ENCODE data around the gene MRAP2. TPM values are rescaled to one million over a fixed set of nuclear protein-coding genes. Genes with fewer than 3 reads are reported as not detected.

The MRAP2 gene
- total and polyA plus RNA-seq, 2 experiments from 2014 or later = 6.1 to 13.5 TPM

- TF ChIP-seq, protein P1, sequence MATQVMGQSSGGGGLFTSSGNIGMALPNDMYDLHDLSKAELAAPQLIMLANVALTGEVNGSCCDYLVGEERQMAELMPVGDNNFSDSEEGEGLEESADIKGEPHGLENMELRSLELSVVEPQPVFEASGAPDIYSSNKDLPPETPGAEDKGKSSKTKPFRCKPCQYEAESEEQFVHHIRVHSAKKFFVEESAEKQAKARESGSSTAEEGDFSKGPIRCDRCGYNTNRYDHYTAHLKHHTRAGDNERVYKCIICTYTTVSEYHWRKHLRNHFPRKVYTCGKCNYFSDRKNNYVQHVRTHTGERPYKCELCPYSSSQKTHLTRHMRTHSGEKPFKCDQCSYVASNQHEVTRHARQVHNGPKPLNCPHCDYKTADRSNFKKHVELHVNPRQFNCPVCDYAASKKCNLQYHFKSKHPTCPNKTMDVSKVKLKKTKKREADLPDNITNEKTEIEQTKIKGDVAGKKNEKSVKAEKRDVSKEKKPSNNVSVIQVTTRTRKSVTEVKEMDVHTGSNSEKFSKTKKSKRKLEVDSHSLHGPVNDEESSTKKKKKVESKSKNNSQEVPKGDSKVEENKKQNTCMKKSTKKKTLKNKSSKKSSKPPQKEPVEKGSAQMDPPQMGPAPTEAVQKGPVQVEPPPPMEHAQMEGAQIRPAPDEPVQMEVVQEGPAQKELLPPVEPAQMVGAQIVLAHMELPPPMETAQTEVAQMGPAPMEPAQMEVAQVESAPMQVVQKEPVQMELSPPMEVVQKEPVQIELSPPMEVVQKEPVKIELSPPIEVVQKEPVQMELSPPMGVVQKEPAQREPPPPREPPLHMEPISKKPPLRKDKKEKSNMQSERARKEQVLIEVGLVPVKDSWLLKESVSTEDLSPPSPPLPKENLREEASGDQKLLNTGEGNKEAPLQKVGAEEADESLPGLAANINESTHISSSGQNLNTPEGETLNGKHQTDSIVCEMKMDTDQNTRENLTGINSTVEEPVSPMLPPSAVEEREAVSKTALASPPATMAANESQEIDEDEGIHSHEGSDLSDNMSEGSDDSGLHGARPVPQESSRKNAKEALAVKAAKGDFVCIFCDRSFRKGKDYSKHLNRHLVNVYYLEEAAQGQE (IDR thresholded peaks at IDR 0.05; ENCODE audit: unreplicated experiment) = no peak
- TF ChIP-seq NANOG (IDR thresholded peaks at IDR 0.05; ENCODE audit: borderline replicate concordance) (no peak), ETS1 (IDR thresholded peaks at IDR 0.05) (no peak), EZH2phosphoT487 (IDR thresholded peaks at IDR 0.05; ENCODE audit: unreplicated experiment) (no peak)
Measured at GRCh38 chr6:84048588-84048987, 15.0 kb downstream of the MRAP2 start (continued).

- no peaks in the 10 kb centered on the region for H3K36me3 ChIP-seq (ENCODE audit: insufficient read depth)
- Mint-ChIP-seq H3K9me3 (no peaks in the 10 kb centered on the region), H3K4me3 (no peak overlapping the region), H3K4me1 (peaks cover 32% of the 10 kb centered on the region), H3K27me3 (ENCODE audit: insufficient read depth, low read depth, poor library complexity) (peaks cover 10% of the 10 kb centered on the region), H3K27ac (no peak overlapping the region), H3K36me3 (ENCODE audit: low read depth) (peaks cover 2% of the 10 kb centered on the region; the same call in 1 of the 3 replicates)
- H3K9me2 ChIP-seq (ENCODE audit: insufficient read depth) = no peaks in the 10 kb centered on the region; the same call in 1 of the 2 replicates
- no peaks in the 10 kb centered on the region for H3F3A ChIP-seq (replicated peaks; ENCODE audit: low read depth)
- peaks cover 23% of the 10 kb centered on the region for H3K4me1 ChIP-seq (ENCODE audit: insufficient read depth)
- no peaks in the 10 kb centered on the region for H4K20me1 ChIP-seq (replicated peaks; ENCODE audit: insufficient read depth)
- ATAC-seq = no peak
- H3K4me2 ChIP-seq = no peak overlapping the region
- no peak for DNase-seq (ENCODE audit: low spot score)
- TF ChIP-seq EZH2 (IDR thresholded peaks at IDR 0.05; ENCODE audit: low read depth, unreplicated experiment) = no peak
- no peak for TF ChIP-seq POLR2AphosphoS5 (IDR thresholded peaks at IDR 0.05; ENCODE audit: low read depth)
- no peaks in the 10 kb centered on the region for H3K79me2 ChIP-seq (replicated peaks; ENCODE audit: insufficient read depth)
- no peak overlapping the region for H3K4me3 ChIP-seq
- no peak overlapping the region for H2AFZ ChIP-seq
- no peaks in the 10 kb centered on the region for H3K27me3 ChIP-seq (ENCODE audit: insufficient read depth)
- no peak overlapping the region for H3K27ac ChIP-seq (ENCODE audit: low read depth)
Measured at GRCh38 chr6:84050408-84050807, 16.8 kb downstream of the MRAP2 start.

- DNase-seq (ENCODE audit: low spot score) (peak; percentile 89), ATAC-seq (peak; percentile 99)
- Histone ChIP-seq H3K9me2 (ENCODE audit: insufficient read depth) (no peaks in the 10 kb centered on the region; the same call in 1 of the 2 replicates), H3K79me2 (replicated peaks; ENCODE audit: insufficient read depth) (no peaks in the 10 kb centered on the region), H3K36me3 (ENCODE audit: insufficient read depth) (no peaks in the 10 kb centered on the region), H3K4me3 (peak overlapping the region; percentile 36), H3K4me2 (peak overlapping the region; percentile 72), H4K20me1 (replicated peaks; ENCODE audit: insufficient read depth) (no peaks in the 10 kb centered on the region), H2AFZ (peak overlapping the region; percentile 56; the same call in 1 of the 2 replicates), H3K27ac (ENCODE audit: low read depth) (peak overlapping the region; percentile 64), H3F3A (replicated peaks; ENCODE audit: low read depth) (no peaks in the 10 kb centered on the region), H3K4me1 (ENCODE audit: insufficient read depth) (peaks cover 23% of the 10 kb centered on the region), H3K27me3 (ENCODE audit: insufficient read depth) (no peaks in the 10 kb centered on the region)
- H3K27ac Mint-ChIP-seq = peak overlapping the region; percentile 90
- H3K4me3 Mint-ChIP-seq = peak overlapping the region; percentile 55
- no peaks in the 10 kb centered on the region for H3K9me3 Mint-ChIP-seq
- TF ChIP-seq POLR2AphosphoS5 (IDR thresholded peaks at IDR 0.05; ENCODE audit: low read depth) = peak; percentile 35; the same call in 1 of the 2 replicates
- TF ChIP-seq NANOG (IDR thresholded peaks at IDR 0.05; ENCODE audit: borderline replicate concordance) = no peak
- TF ChIP-seq ZNF462 (CRISPR knock-in tag; IDR thresholded peaks at IDR 0.05) = peak; percentile 71
- H3K4me1 Mint-ChIP-seq = peaks cover 32% of the 10 kb centered on the region
- peaks cover 10% of the 10 kb centered on the region for H3K27me3 Mint-ChIP-seq (ENCODE audit: insufficient read depth, low read depth, poor library complexity)
- peaks cover 2% of the 10 kb centered on the region; the same call in 1 of the 3 replicates for H3K36me3 Mint-ChIP-seq (ENCODE audit: low read depth)
Measured at GRCh38 chr6:84052204-84052882, 18.8 kb downstream of the MRAP2 start.

Data from GM23338 (cell line).